Measurements from ENCODE around the gene TJAP1. TPM values are rescaled to one million over a fixed set of nuclear protein-coding genes. Genes with fewer than 3 reads are reported as not detected.
"Not testable (repeated sequence)": the region's sequence is repeated elsewhere in the genome, so short reads cannot be mapped to it uniquely, and the experiment has no call there.

Gene TJAP1
- total and polyA plus RNA-seq, 7 experiments from 2014 or later, result 8.2 to 55.2 (median 31.6) TPM

DNA sequence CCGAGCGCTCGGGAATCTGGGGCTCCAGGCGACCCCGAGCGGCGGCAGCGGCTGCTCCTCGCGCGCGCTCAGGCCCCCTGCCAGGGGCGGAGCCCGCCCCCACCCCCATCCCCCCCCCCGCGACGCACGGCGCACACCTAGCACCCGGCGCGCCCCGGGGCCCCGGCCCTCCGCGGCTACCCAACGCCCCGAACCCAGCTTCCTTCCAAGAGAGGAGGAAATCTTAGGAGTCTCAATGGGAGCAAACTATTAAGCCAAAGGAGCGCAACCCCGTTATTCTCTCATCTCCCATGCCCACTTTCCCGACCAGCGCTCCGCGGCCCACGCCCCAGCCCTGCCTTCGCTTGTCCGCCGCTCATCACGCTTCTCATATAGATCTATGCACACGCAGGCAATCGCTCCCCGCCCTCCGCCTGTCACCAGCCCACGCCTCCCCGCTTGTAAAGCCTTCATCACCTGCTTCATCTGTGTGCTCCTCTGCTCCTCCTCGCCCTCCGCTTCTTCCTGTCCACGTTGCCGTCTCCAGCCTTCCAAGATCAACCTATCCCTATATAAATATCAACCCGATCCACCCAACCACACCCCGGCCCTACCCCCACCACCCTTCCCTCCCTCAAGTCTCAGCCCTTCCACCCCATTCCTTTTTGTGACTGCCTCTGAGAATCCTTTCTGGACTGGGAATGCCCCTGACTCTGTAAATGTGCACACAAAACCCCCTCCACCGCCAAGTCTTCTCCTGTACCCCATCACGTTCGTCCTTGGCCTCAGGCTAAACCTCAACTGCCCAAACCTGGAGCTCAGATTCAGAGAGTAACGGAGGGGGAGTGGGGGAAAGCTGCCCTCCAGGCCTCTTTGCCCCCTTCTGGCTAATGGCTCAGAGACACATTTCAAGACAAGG, 21.6 kb upstream of the TJAP1 start, which contains the start of gene DLK2:
DLK2 (minus strand) TSS at position 18 of the 898 bp plus-strand sequence. CDS start 723 bp downstream, outside the sequence.
- Histone ChIP-seq H3K9me3 (ENCODE audit: control insufficient read depth in 2 of 3, low read length in 3 of 3) (no peaks in the 10 kb centered on the region), H3K27me3 (ENCODE audit: control insufficient read depth in 2 of 2, insufficient read depth in 2 of 2, low read length in 2 of 2) (no peaks in the 10 kb centered on the region), H3K4me3 (ENCODE audit: low read length) (peak within 1 kb of the TSS; percentile 69), H3K4me1 (ENCODE audit: control insufficient read depth in 2 of 2, insufficient read depth in 2 of 2, low read length in 2 of 2) (peaks cover 6 to 7% of the 10 kb centered on the region in 2 donors), H3K27ac (ENCODE audit: low read depth, low read length) (peak within 1 kb of the TSS; percentile 63), H3K36me3 (ENCODE audit: control insufficient read depth in 2 of 3, insufficient read depth in 3 of 3, low read length in 3 of 3) (peaks cover 0 to 6% (median 0%) of the 10 kb centered on the region in 3 experiments)
- Mint-ChIP-seq H3K9me3 (no peaks in the 10 kb centered on the region), H3K4me1 (peaks cover 10 to 19% (median 12%) of the 10 kb centered on the region in 7 donors), H3K27ac (peak within 1 kb of the TSS; percentile 6 to 92 (median 85)), H3K36me3 (peaks cover 0 to 12% (median 0%) of the 10 kb centered on the region in 5 donors), H3K27me3 (peaks cover 0 to 39% (median 0%) of the 10 kb centered on the region in 5 donors), H3K4me3 (peak within 1 kb of the TSS; percentile 83 to 92 (median 88))
- POLR2A ChIA-PET, result interaction anchor here (0.6 to 1.6 kb wide), 6 partner anchors 31 to 86 kb away, joined by 3 read pairs; partner anchors contain the start of genes POLR1C, YIPF3 and ZNF318
- DNase-seq (peak; percentile 25 to 65 (median 53)), ATAC-seq (peak; percentile 74)
- intact Hi-C loops (cut with micrococcal nuclease), result loop anchor here (1.0 to 10.0 kb wide), 7 partner anchors 22 to 891 kb away; partner anchors contain the start of genes ABCC10 (in 2 of the 2), POLH (in 1 of the 2), POLR1C (in 1 of the 2) and TJAP1 (in 1 of the 2)
- CTCF ChIA-PET, result interaction anchor here (1.1 to 1.2 kb wide), 3 partner anchors 50 to 68 kb away, joined by 3 to 4 read pairs (median 4); no protein-coding TSS in a partner anchor

GRCh38 chr6:43457643-43458042, 19.7 kb upstream of the TJAP1 start:
- Mint-ChIP-seq H3K4me3 (peak overlapping the region in 1 of 10 donors; percentile 20), H3K27me3 (peaks cover 0 to 52% (median 8%) of the 10 kb centered on the region in 5 donors), H3K36me3 (peaks cover 0 to 12% (median 0%) of the 10 kb centered on the region in 5 donors), H3K9me3 (no peaks in the 10 kb centered on the region), H3K27ac (no peak overlapping the region), H3K4me1 (peaks cover 10 to 19% (median 12%) of the 10 kb centered on the region in 7 donors)
- ATAC-seq (no peak), DNase-seq (no peak)
- ChIA-PET CTCF (no interaction called here), POLR2A (no interaction called here)
- intact Hi-C loops (cut with micrococcal nuclease), result loop anchor here (10.0 kb wide), 3 partner anchors 117 to 893 kb away; partner anchors contain the start of genes POLH (in 1 of the 2), UBR2 (in 1 of the 2) and XPO5 (in 1 of the 2)
- no peaks in the 10 kb centered on the region for H3K27me3 ChIP-seq (ENCODE audit: control insufficient read depth in 2 of 2, insufficient read depth in 2 of 2, low read length in 2 of 2)
- no peak overlapping the region for H3K4me3 ChIP-seq (ENCODE audit: low read length)
- H3K4me1 ChIP-seq (ENCODE audit: control insufficient read depth in 2 of 2, insufficient read depth in 2 of 2, low read length in 2 of 2), result peaks cover 6 to 7% of the 10 kb centered on the region in 2 donors
- H3K9me3 ChIP-seq (ENCODE audit: control insufficient read depth in 2 of 3, low read length in 3 of 3), result no peaks in the 10 kb centered on the region
- no peak overlapping the region for H3K27ac ChIP-seq (ENCODE audit: low read depth, low read length)
- no peaks in the 10 kb centered on the region for H3K36me3 ChIP-seq (ENCODE audit: control insufficient read depth in 2 of 3, insufficient read depth in 3 of 3, low read length in 3 of 3)

DNA sequence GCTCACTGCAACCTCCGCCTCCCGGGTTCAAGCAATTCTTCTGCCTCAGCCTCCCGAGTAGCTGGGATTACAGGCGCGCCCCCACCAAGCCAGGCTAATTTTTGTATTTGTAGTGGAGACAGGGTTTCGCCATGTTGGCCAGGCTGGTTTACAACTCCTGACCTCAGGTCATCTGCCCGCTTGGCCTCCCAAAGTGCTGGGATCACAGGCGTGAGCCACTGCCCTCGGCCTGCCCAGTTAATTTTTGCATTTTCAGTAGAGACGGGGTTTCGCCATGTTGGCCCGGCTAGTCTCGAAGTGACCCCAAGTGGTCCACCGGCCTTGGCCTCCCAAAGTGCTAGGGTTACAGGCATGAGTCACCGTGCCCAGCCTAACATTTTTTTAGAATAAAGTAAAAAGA, 19.2 kb upstream of the TJAP1 start:
- intact Hi-C loops (cut with micrococcal nuclease), result loop anchor here (10.0 kb wide), 3 partner anchors 117 to 893 kb away; partner anchors contain the start of genes POLH (in 1 of the 2), UBR2 (in 1 of the 2) and XPO5 (in 1 of the 2)
- H3K4me3 Mint-ChIP-seq; H3K36me3 ChIP-seq (ENCODE audit: control insufficient read depth in 2 of 3, insufficient read depth in 3 of 3, low read length in 3 of 3); H3K9me3 ChIP-seq (ENCODE audit: control insufficient read depth in 2 of 3, low read length in 3 of 3); H3K27me3 ChIP-seq (ENCODE audit: control insufficient read depth in 2 of 2, insufficient read depth in 2 of 2, low read length in 2 of 2); DNase-seq; H3K4me3 ChIP-seq (ENCODE audit: low read length); H3K9me3 Mint-ChIP-seq; ATAC-seq; H3K4me1 ChIP-seq (ENCODE audit: control insufficient read depth in 2 of 2, insufficient read depth in 2 of 2, low read length in 2 of 2); H3K36me3 Mint-ChIP-seq; H3K27ac Mint-ChIP-seq; POLR2A ChIA-PET; H3K27ac ChIP-seq (ENCODE audit: low read depth, low read length): not testable (repeated sequence)
- CTCF ChIA-PET, result interaction anchor here (0.6 kb wide), 1 partner anchor 234 kb away, joined by 3 read pairs; no protein-coding TSS in a partner anchor
- H3K4me1 Mint-ChIP-seq, result peaks cover 10 to 19% (median 12%) of the 10 kb centered on the region in 7 donors
- peaks cover 0 to 56% (median 13%) of the 10 kb centered on the region in 5 donors for H3K27me3 Mint-ChIP-seq

- intact Hi-C loops (cut with micrococcal nuclease), result loop anchor here (10.0 kb wide), 3 partner anchors 115 to 895 kb away; partner anchors contain the start of genes POLH (in 1 of the 2), UBR2 (in 1 of the 2) and XPO5 (in 1 of the 2)
- ChIA-PET POLR2A (interaction anchor here (1.0 kb wide), 1 partner anchor 18 kb away, joined by 4 read pairs; the partner anchor contains the start of gene TJAP1), CTCF (interaction anchor here (0.6 to 1.5 kb wide), 2 partner anchors 33 to 48 kb away, joined by 3 read pairs; no protein-coding TSS in a partner anchor)
- no peaks in the 10 kb centered on the region for H3K27me3 ChIP-seq (ENCODE audit: control insufficient read depth in 2 of 2, insufficient read depth in 2 of 2, low read length in 2 of 2)
- ATAC-seq (no peak), DNase-seq (no peak)
- no peaks in the 10 kb centered on the region for H3K36me3 ChIP-seq (ENCODE audit: control insufficient read depth in 2 of 3, insufficient read depth in 3 of 3, low read length in 3 of 3)
- Mint-ChIP-seq H3K36me3 (peaks cover 0 to 5% (median 0%) of the 10 kb centered on the region in 5 donors), H3K27me3 (peaks cover 0 to 55% (median 15%) of the 10 kb centered on the region in 5 donors), H3K4me1 (peaks cover 6 to 12% (median 10%) of the 10 kb centered on the region in 7 donors), H3K4me3 (no peak overlapping the region), H3K27ac (no peak overlapping the region), H3K9me3 (no peaks in the 10 kb centered on the region)
- peaks cover 6 to 7% of the 10 kb centered on the region in 2 donors for H3K4me1 ChIP-seq (ENCODE audit: control insufficient read depth in 2 of 2, insufficient read depth in 2 of 2, low read length in 2 of 2)
- no peak overlapping the region for H3K4me3 ChIP-seq (ENCODE audit: low read length)
- H3K9me3 ChIP-seq (ENCODE audit: control insufficient read depth in 2 of 3, low read length in 3 of 3), result no peaks in the 10 kb centered on the region
- H3K27ac ChIP-seq (ENCODE audit: low read depth, low read length), result no peak overlapping the region
Measured at GRCh38 chr6:43459535-43459934, 17.8 kb upstream of the TJAP1 start.

DNA sequence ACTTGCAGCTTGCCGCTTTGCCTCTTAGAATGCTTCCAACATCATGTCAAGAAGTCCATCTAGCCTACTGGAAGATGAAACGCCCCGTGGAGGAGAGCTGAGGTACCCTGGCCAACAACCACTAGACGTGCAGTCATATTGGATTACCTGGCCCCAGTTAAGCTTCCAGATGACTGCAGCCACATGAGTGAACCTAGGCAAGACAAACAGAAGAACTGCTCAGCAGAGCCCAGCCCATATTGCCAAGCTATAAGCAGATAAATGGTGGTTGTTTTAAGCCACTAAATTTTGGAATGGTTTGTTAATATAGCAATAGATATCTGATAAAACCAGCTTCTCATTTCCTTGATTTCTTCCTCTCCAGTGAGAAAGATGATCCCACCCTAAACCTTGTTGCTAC, 17.3 kb upstream of the TJAP1 start:
- intact Hi-C loops (cut with micrococcal nuclease), result no loop called here
- POLR2A ChIA-PET, result interaction anchor here (1.0 kb wide), 1 partner anchor 17 kb away, joined by 4 read pairs; the partner anchor contains the start of gene TJAP1
- CTCF ChIA-PET, result interaction anchor here (0.6 to 1.5 kb wide), 2 partner anchors 33 to 48 kb away, joined by 3 read pairs; no protein-coding TSS in a partner anchor
- no peak for DNase-seq
- Mint-ChIP-seq H3K9me3 (no peaks in the 10 kb centered on the region), H3K4me3 (no peak overlapping the region), H3K36me3 (peaks cover 0 to 5% (median 0%) of the 10 kb centered on the region in 5 donors), H3K27me3 (peaks cover 0 to 54% (median 15%) of the 10 kb centered on the region in 5 donors), H3K4me1 (peaks cover 6 to 12% (median 10%) of the 10 kb centered on the region in 7 donors), H3K27ac (no peak overlapping the region)
- Histone ChIP-seq H3K27me3 (ENCODE audit: control insufficient read depth in 2 of 2, insufficient read depth in 2 of 2, low read length in 2 of 2) (no peaks in the 10 kb centered on the region), H3K27ac (ENCODE audit: low read depth, low read length) (no peak overlapping the region), H3K4me3 (ENCODE audit: low read length) (no peak overlapping the region), H3K4me1 (ENCODE audit: control insufficient read depth in 2 of 2, insufficient read depth in 2 of 2, low read length in 2 of 2) (peaks cover 6 to 7% of the 10 kb centered on the region in 2 donors), H3K9me3 (ENCODE audit: control insufficient read depth in 2 of 3, low read length in 3 of 3) (no peaks in the 10 kb centered on the region), H3K36me3 (ENCODE audit: control insufficient read depth in 2 of 3, insufficient read depth in 3 of 3, low read length in 3 of 3) (no peaks in the 10 kb centered on the region)
- ATAC-seq, result no peak

DNA sequence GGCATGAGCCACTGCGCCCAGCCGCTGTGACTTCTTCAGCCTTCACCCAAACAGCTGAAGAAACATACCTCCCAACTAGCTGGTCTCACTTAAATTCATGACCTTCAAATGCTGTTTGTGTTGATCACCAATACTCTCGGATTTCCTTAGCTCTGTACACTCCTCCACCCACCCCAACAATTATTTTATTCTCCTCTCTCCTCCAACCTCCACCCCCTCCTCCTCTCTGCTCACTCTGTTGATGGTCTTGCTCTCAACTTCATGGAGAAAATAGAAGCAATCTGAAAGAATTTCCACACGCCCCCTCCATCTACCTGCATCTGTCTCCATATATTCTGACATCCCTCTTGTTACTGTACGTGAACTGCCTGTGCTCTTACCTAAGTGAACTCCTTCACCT, 15.4 kb upstream of the TJAP1 start:
- DNase-seq, result no peak
- Histone ChIP-seq H3K4me3 (ENCODE audit: low read length) (no peak overlapping the region), H3K9me3 (ENCODE audit: control insufficient read depth in 2 of 3, low read length in 3 of 3) (no peaks in the 10 kb centered on the region), H3K27me3 (ENCODE audit: control insufficient read depth in 2 of 2, insufficient read depth in 2 of 2, low read length in 2 of 2) (no peaks in the 10 kb centered on the region), H3K27ac (ENCODE audit: low read depth, low read length) (no peak overlapping the region), H3K36me3 (ENCODE audit: control insufficient read depth in 2 of 3, insufficient read depth in 3 of 3, low read length in 3 of 3) (no peaks in the 10 kb centered on the region), H3K4me1 (ENCODE audit: control insufficient read depth in 2 of 2, insufficient read depth in 2 of 2, low read length in 2 of 2) (no peaks in the 10 kb centered on the region)
- Mint-ChIP-seq H3K4me1 (peaks cover 0 to 1% (median under 1%) of the 10 kb centered on the region in 7 donors), H3K36me3 (no peaks in the 10 kb centered on the region), H3K4me3 (no peak overlapping the region), H3K27ac (no peak overlapping the region), H3K27me3 (peaks cover 0 to 45% (median 19%) of the 10 kb centered on the region in 5 donors), H3K9me3 (no peaks in the 10 kb centered on the region)
- ChIA-PET POLR2A (no interaction called here), CTCF (interaction anchor here (0.7 kb wide), 1 partner anchor 1739 kb away, joined by 4 read pairs; no protein-coding TSS in a partner anchor)
- intact Hi-C loops (cut with micrococcal nuclease), result no loop called here
- ATAC-seq, result no peak

All from naive thymus-derived CD4-positive, alpha-beta T cell (primary cell).